Fibroblast of mammary gland (primary cell): Measurements from ENCODE around the gene INPP5A.
A peak's percentile ranks its signal among the peaks of the same experiment; 100 is the strongest.

Experiments
- DNase-seq: peaks from one replicate; pipeline ENCODE4 v3.0.0-alpha.2; 2010; ENCODE audit warnings: low read depth
- H3K4me3 ChIP-seq: 2 replicates; pipeline ENCODE4 v1.5.1; 2011; ENCODE audit warnings: low read depth, mild to moderate bottlenecking, low read length, moderate library complexity; ENCODE audit not compliant: control insufficient read depth
- CTCF ChIP-seq: conservative IDR thresholded peaks from 2 replicates; pipeline ENCODE4 v1.5.1; 2011; ENCODE audit warnings: low read depth, low read length, inconsistent platforms; ENCODE audit not compliant: control insufficient read depth, insufficient read depth

Gene INPP5A

GRCh38 chr10:132630666-132631337, 93.2 kb downstream of the INPP5A start:
- DNase-seq: peak; percentile 41

DNA sequence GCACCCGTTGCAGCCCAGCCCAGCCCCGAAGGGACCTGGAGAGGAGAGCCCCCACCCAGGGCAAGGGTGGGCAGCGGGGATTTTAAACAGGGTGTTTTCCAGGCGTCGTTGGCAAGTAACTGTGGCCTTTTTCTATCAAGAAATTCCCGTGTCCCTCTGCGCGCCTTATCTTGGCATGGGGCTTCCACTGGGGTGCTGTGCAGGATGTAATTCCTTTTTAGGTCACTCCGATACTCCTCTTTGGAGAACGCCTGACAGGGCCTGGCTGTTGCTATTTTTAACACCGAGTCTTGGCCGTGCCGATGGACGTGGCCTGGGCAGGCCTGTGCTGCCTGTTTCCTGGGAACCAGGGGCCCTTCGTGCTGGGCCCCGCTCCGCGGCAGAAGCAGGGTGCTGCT, 93.8 kb downstream of the INPP5A start:
- no peak for TF ChIP-seq CTCF
- DNase-seq: peak; percentile 18
- no peak overlapping the region for H3K4me3 ChIP-seq

More at GRCh38 chr10:132630666-132631337, 93.2 kb downstream of the INPP5A start:
- no peak for TF ChIP-seq CTCF
- no peak overlapping the region for H3K4me3 ChIP-seq

- TF ChIP-seq CTCF: no peak
- H3K4me3 ChIP-seq: no peak overlapping the region
- no peak for DNase-seq
Observed at GRCh38 chr10:132632091-132632561, 94.5 kb downstream of the INPP5A start.

GRCh38 chr10:132632851-132633684, 95.5 kb downstream of the INPP5A start:
- peak; percentile 20 for DNase-seq
- no peak overlapping the region for H3K4me3 ChIP-seq
- TF ChIP-seq CTCF: no peak

DNA sequence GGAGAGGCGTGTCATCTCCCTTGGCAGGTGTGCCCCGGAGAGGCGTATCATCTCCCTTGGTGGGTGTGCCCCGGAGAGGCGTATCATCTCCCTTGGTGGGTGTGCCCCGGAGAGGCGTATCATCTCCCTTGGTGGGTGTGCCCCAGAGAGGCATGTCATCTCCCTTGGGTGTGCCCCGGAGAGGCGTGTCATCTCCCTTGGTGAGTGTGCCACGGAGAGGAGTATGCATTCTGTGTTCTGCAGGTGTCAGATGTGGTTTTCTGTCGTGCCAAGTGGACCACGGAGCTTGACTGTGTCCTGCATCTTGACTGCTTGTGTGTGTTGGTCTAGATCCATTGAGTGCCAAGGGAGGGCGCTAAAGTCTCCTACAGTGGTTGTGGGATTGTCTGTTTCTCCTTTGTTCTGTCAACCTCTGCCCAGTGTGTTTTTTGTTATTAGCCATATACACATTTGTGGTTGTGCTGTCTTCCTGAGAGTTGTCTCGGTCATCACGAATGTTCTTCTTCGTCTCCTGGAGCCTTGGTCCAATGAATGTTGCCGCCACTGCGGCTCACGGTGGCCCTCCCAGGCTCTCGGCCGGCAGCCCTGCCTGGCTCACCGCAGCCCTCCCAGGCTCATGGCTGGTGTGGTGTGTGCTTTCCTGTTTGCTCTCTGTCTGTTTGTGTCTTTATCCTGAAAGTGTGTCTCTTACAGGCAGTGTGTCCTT, 96.8 kb downstream of the INPP5A start:
- DNase-seq: no peak
- H3K4me3 ChIP-seq: no peak overlapping the region
- TF ChIP-seq CTCF: no peak

DNA sequence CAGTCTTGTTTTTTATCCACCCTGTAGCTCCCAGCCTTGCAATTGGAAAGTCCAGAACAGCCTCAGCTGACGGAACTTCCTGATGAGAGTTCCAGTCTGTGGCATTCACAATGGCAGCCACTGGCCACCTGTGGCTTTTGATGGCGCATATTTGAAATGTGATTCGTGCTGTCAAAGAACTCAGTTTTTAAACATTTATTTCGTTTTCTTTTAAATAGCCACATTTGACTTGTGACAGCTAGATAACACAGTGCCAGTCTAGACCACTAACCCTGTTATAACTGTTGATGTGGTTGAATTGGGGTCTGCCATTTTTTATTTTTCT, 97.3 kb downstream of the INPP5A start:
- DNase-seq: no peak
- no peak for TF ChIP-seq CTCF

More for the DNA sequence above, 97.3 kb downstream of the INPP5A start:
- no peak overlapping the region for H3K4me3 ChIP-seq
